SU-DHL-6 (cell line): Measurements from ENCODE around the gene CNIH2.

Source experiments
- CTCF ChIP-seq: fragments of 200-600 bp; sonication (generic); IDR thresholded peaks from one replicate; pipeline ENCODE4 v1.5.1; 2017; ENCODE audit warnings: antibody characterized with exemption, mild to moderate bottlenecking, low read length, moderate library complexity; ENCODE audit not compliant: insufficient read depth, poor library complexity, severe bottlenecking
- EZH2phosphoT487 ChIP-seq: fragments of 200-600 bp; sonication (generic), shearing (Covaris generic); conservative IDR thresholded peaks from 2 replicates; pipeline ENCODE4 v1.6.1; 2018; ENCODE audit warnings: mild to moderate bottlenecking, antibody characterized with exemption, low read length, moderate library complexity, mixed read lengths

GRCh38 chr11:66310324-66310723, 32.3 kb downstream of the CNIH2 start:
- TF ChIP-seq CTCF (no peak), EZH2phosphoT487 (no peak)
